WTC11 (cell line): Measurements from ENCODE around the gene DAW1. TPM values are rescaled to one million over a fixed set of nuclear protein-coding genes. Genes with fewer than 3 reads are reported as not detected.

ENCODE experiments used
- ATAC-seq: fragments of 200-7000 bp; cut with Tn5 transposase; 2 replicates; pipeline ENCODE4 v1.10.0; 2021; ENCODE audit warnings: mild to moderate bottlenecking, moderate library complexity
- CTCF ChIA-PET: fragments of 300-600 bp; sonication (Branson Sonifier 250); formaldehyde crosslinking; loops from one replicate; lab custom pipeline; 2021; ENCODE audit warnings: antibody characterized with exemption; lab: Charles Lee
- POLR2A ChIA-PET: fragments of 350-600 bp; sonication (Branson Sonifier 250); formaldehyde crosslinking; loops from one replicate; lab custom pipeline; 2021; ENCODE audit warnings: antibody characterized with exemption; lab: Charles Lee
- DNase-seq: peaks from one replicate; pipeline ENCODE4 v3.0.0; 2021; ENCODE audit warnings: low spot score
- H3K27ac Mint-ChIP-seq: 2 replicates; pipeline ENCODE4 v1.8.0; 2021; ENCODE audit warnings: mixed read lengths
- H3K27me3 Mint-ChIP-seq: 2 replicates; pipeline ENCODE4 v1.8.0; 2021; ENCODE audit warnings: low read depth, mild to moderate bottlenecking, moderate library complexity, mixed read lengths
- H3K36me3 Mint-ChIP-seq: 2 replicates; pipeline ENCODE4 v1.8.0; 2021; ENCODE audit warnings: mixed read lengths
- H3K4me1 Mint-ChIP-seq: 2 replicates; pipeline ENCODE4 v1.8.0; 2022; ENCODE audit warnings: mixed read lengths
- H3K4me3 Mint-ChIP-seq: 2 replicates; pipeline ENCODE4 v1.8.0; 2021; ENCODE audit warnings: mild to moderate bottlenecking, moderate library complexity, mixed read lengths
- H3K9me3 Mint-ChIP-seq: 2 replicates; pipeline ENCODE4 v1.8.0; 2021; ENCODE audit warnings: mixed read lengths
- ARID4B ChIP-seq: sonication (generic); formaldehyde crosslinking; IDR thresholded peaks from 2 replicates; pipeline ENCODE4 v1.8.0; 2023; ENCODE audit warnings: missing genetic modification reagents, mild to moderate bottlenecking, borderline replicate concordance
- ATF3 ChIP-seq: sonication (generic); formaldehyde crosslinking; conservative IDR thresholded peaks from 2 replicates; pipeline ENCODE4 v1.8.1; 2022; ENCODE audit warnings: mild to moderate bottlenecking, missing genetic modification reagents
- E2F4 ChIP-seq: sonication (generic); formaldehyde crosslinking; IDR thresholded peaks from 2 replicates; pipeline ENCODE4 v1.8.1; 2022; ENCODE audit warnings: low read depth, mild to moderate bottlenecking, moderate library complexity, missing genetic modification reagents, borderline replicate concordance
- E2F5 ChIP-seq: sonication (generic); formaldehyde crosslinking; IDR thresholded peaks from 2 replicates; pipeline ENCODE4 v1.8.1; 2022; ENCODE audit warnings: mild to moderate bottlenecking, moderate library complexity, missing genetic modification reagents
- ELF4 ChIP-seq: sonication (generic); formaldehyde crosslinking; IDR thresholded peaks from 2 replicates; pipeline ENCODE4 v1.8.1; 2022; ENCODE audit warnings: low read depth, mild to moderate bottlenecking, moderate library complexity, missing genetic modification reagents
- HMGA2 ChIP-seq: fragments of 250-450 bp; sonication (Bioruptor Pico); IDR thresholded peaks from 2 replicates; pipeline ENCODE4 v1.4.0; 2021; ENCODE audit warnings: mild to moderate bottlenecking, moderate library complexity
- IRF1 ChIP-seq: sonication (generic); formaldehyde crosslinking; IDR thresholded peaks from 2 replicates; pipeline ENCODE4 v1.8.0; 2023; ENCODE audit warnings: missing genetic modification reagents
- JUN ChIP-seq: sonication (generic); formaldehyde crosslinking; IDR thresholded peaks from 2 replicates; pipeline ENCODE4 v1.8.0; 2023; ENCODE audit warnings: mild to moderate bottlenecking, missing genetic modification reagents
- MYBL2 ChIP-seq: sonication (generic); formaldehyde crosslinking; IDR thresholded peaks from 2 replicates; pipeline ENCODE4 v1.8.1; 2023; ENCODE audit warnings: mild to moderate bottlenecking, moderate library complexity, missing genetic modification reagents
- NFYB ChIP-seq: sonication (generic); formaldehyde crosslinking; conservative IDR thresholded peaks from 2 replicates; pipeline ENCODE4 v1.8.0; 2022; ENCODE audit warnings: low read depth, missing genetic modification reagents
- PRRX2 ChIP-seq: fragments of 250-450 bp; sonication (Bioruptor Pico); IDR thresholded peaks from 2 replicates; pipeline ENCODE4 v1.8.0; 2021; ENCODE audit warnings: mild to moderate bottlenecking
- ZBTB43 ChIP-seq: sonication (generic); formaldehyde crosslinking; IDR thresholded peaks from 2 replicates; pipeline ENCODE4 v1.8.1; 2023; ENCODE audit warnings: mild to moderate bottlenecking, missing genetic modification reagents
- ZMAT4 ChIP-seq: fragments of 250-450 bp; sonication (Bioruptor Pico); IDR thresholded peaks from 2 replicates; pipeline ENCODE4 v1.9.0; 2021; ENCODE audit warnings: mild to moderate bottlenecking
- ZNF232 ChIP-seq: sonication (generic); formaldehyde crosslinking; IDR thresholded peaks from 2 replicates; pipeline ENCODE4 v1.8.0; 2022; ENCODE audit warnings: mild to moderate bottlenecking, missing genetic modification reagents
- ZNF281 ChIP-seq: sonication (generic); formaldehyde crosslinking; IDR thresholded peaks from 2 replicates; pipeline ENCODE4 v1.8.0; 2023; ENCODE audit warnings: mild to moderate bottlenecking, missing genetic modification reagents
- ZNF317 ChIP-seq: sonication (generic); formaldehyde crosslinking; IDR thresholded peaks from 2 replicates; pipeline ENCODE4 v1.8.1; 2023; ENCODE audit warnings: low read depth, mild to moderate bottlenecking, moderate library complexity, missing genetic modification reagents, borderline replicate concordance
- total RNA-seq: library from RNA; stranded (reverse); gene quantifications from 3 replicates; pipeline ENCODE4 v1.2.3, GENCODE V29; 2021

DAW1 gene
- total RNA-seq, 1 experiment from 2014 or later = 0.61 TPM

- Mint-ChIP-seq H3K36me3 (no peaks in the 10 kb centered on the region), H3K27me3 (0 out of 2 replicates have a peak, but pooled peaks cover 2% of the 10 kb centered on the region), H3K4me1 (peaks cover 44% of the 10 kb centered on the region), H3K9me3 (peaks cover 9% of the 10 kb centered on the region), H3K27ac (no peak overlapping the region), H3K4me3 (no peak overlapping the region)
- DNase-seq (no peak), ATAC-seq (no peak)
- ChIA-PET CTCF (no interaction called here), POLR2A (no interaction called here)
- no peak for TF ChIP-seq ZBTB43 (CRISPR knock-in tag)
- TF ChIP-seq PRRX2 (CRISPR knock-in tag) = no peak
- no peak for TF ChIP-seq ZNF317 (CRISPR knock-in tag)
- no peak for TF ChIP-seq JUN (CRISPR knock-in tag)
- no peak for TF ChIP-seq ATF3 (CRISPR knock-in tag)
- no peak for TF ChIP-seq E2F4 (CRISPR knock-in tag)
- TF ChIP-seq E2F5 (CRISPR knock-in tag) = no peak
- TF ChIP-seq ARID4B (CRISPR knock-in tag) = no peak
- no peak for TF ChIP-seq MYBL2 (CRISPR knock-in tag)
- no peak for TF ChIP-seq ZMAT4
- TF ChIP-seq NFYB (CRISPR knock-in tag) = no peak
- TF ChIP-seq ZNF232 = no peak
- TF ChIP-seq ZNF281 (CRISPR knock-in tag) = no peak
- TF ChIP-seq IRF1 (CRISPR knock-in tag) = no peak
- no peak for TF ChIP-seq HMGA2 (CRISPR knock-in tag)
- TF ChIP-seq ELF4 = no peak
These were observed 21.5 kb upstream of the DAW1 start for GRCh38 chr2:227849906-227850305.
